ENCODE data around the gene NOTUM. TPM values are rescaled to one million over a fixed set of nuclear protein-coding genes. Genes with fewer than 3 reads are reported as not detected.

NOTUM gene
- total and polyA plus RNA-seq, 2 donors (not counting 3 experiments of a cell fraction or from before 2014, with no cell fraction given), result not detected

- H3K9me3 ChIP-seq (replicated peaks; ENCODE audit: control insufficient read depth, insufficient read depth, low read length), result no peaks in the 10 kb centered on the region
- H2AFZ ChIP-seq (ENCODE audit: low read depth, low read length), result no peak overlapping the region
- BruUV-seq (replicated peaks), result no TSS peak
- H4K20me1 ChIP-seq (replicated peaks; ENCODE audit: control insufficient read depth, extremely low read depth, insufficient read depth, low read length), result no peaks in the 10 kb centered on the region
- POLR2A ChIA-PET, result no interaction called here
- DNase-seq (ENCODE audit: low read depth, low spot score) (no peak), FAIRE-seq (no peak)
- no peak overlapping the region for H3K4me3 ChIP-seq (replicated peaks in 1 of 3; ENCODE audit: insufficient read depth in 1 of 3, low read depth in 1 of 3, low read length in 3 of 3)
- no peak overlapping the region for H3K4me2 ChIP-seq (ENCODE audit: insufficient read depth, low read length)
- dilution Hi-C loops (cut with MboI; ENCODE audit: extremely low pct_ligation_motif_present, low sequenced_read_pairs) (no loop called here), intact Hi-C loops (cut with micrococcal nuclease) (no loop called here)
- no peak overlapping the region for H3K27ac ChIP-seq (ENCODE audit: insufficient read depth, low read depth, low read length)
- no peak overlapping the region for H3K9ac ChIP-seq (replicated peaks; ENCODE audit: extremely low read depth, insufficient read depth, low read length)
- no peaks in the 10 kb centered on the region for H3K27me3 ChIP-seq (ENCODE audit: control insufficient read depth in 2 of 2, insufficient read depth in 2 of 2, low read length in 2 of 2)
- no peaks in the 10 kb centered on the region for H3K79me2 ChIP-seq (ENCODE audit: control insufficient read depth, insufficient read depth, low read length)
- CTCF ChIA-PET, result no interaction called here
- H3K4me1 ChIP-seq (ENCODE audit: control insufficient read depth, extremely low read depth, insufficient read depth, low read length), result peaks cover 13% of the 10 kb centered on the region
- H3K36me3 ChIP-seq (ENCODE audit: control insufficient read depth in 2 of 2, extremely low read depth in 1 of 2, insufficient read depth in 2 of 2, low read length in 2 of 2), result no peaks in the 10 kb centered on the region
- TF ChIP-seq POLR2A (IDR thresholded peaks at IDR 0.05; ENCODE audit: low read depth, low read length) (no peak), CTCF (IDR thresholded peaks at IDR 0.05; ENCODE audit: extremely low read depth in 1 of 2, insufficient read depth in 1 of 2, low read depth in 1 of 2, low read length in 2 of 2) (no peak), JUN (IDR thresholded peaks at IDR 0.05; ENCODE audit: borderline replicate concordance, insufficient read depth, insufficient read length, low read depth) (no peak), POLR2AphosphoS5 (IDR thresholded peaks at IDR 0.05; ENCODE audit: insufficient read depth, low read depth, low read length) (no peak), EZH2 (IDR thresholded peaks at IDR 0.05; ENCODE audit: borderline replicate concordance, low read depth, low read length, severe bottlenecking) (no peak), FOS (IDR thresholded peaks at IDR 0.05; ENCODE audit: borderline replicate concordance, insufficient read depth, low read length) (no peak), GATA2 (IDR thresholded peaks at IDR 0.05; ENCODE audit: insufficient read depth, insufficient read length, low read depth, low read length) (no peak), MYC (IDR thresholded peaks at IDR 0.05; ENCODE audit: low read depth, low read length) (no peak)
- TF ChIP-seq, protein P1, sequence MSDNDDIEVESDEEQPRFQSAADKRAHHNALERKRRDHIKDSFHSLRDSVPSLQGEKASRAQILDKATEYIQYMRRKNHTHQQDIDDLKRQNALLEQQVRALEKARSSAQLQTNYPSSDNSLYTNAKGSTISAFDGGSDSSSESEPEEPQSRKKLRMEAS (IDR thresholded peaks at IDR 0.05; ENCODE audit: insufficient read depth, insufficient read length), result no peak
- no peaks in the 10 kb centered on the region for H3K9me1 ChIP-seq (replicated peaks; ENCODE audit: control insufficient read depth, extremely low read depth, insufficient read depth, low read length)
Observed at GRCh38 chr17:82006468-82007227, 45.7 kb upstream of the NOTUM start.

Measured in endothelial cell of umbilical vein (primary cell).